Gastroesophageal sphincter (tissue), 4 donors: ENCODE measurements around the gene MAPK8IP3. TPM values are rescaled to one million over a fixed set of nuclear protein-coding genes. Genes with fewer than 3 reads are reported as not detected.

Experiments
- ATAC-seq: fragments of 150-250 bp; one replicate; pipeline ENCODE4 v1.9.1; 2016; ENCODE audit warnings: mild to moderate bottlenecking, moderate library complexity
- H3K27ac ChIP-seq, 4 donors: fragments of 200-600 bp; sonication (generic) in 3 of 4; 1 replicate in 3 of 4; 2 replicates in 1 of 4; pipeline ENCODE4 v1.5.1; 2016 to 2019
- H3K27me3 ChIP-seq: fragments of 200-600 bp; sonication (generic); one replicate; pipeline ENCODE4 v1.5.1; 2019
- H3K36me3 ChIP-seq, 2 donors: fragments of 200-600 bp; sonication (generic); one replicate each; pipeline ENCODE4 v1.5.1; 2019; ENCODE audit warnings: control low read depth in 1 of 2
- H3K4me1 ChIP-seq, 3 donors: fragments of 200-600 bp; sonication (generic); 1 replicate in 2 of 3; 2 replicates in 1 of 3; pipeline ENCODE4 v1.5.1; 2016 to 2019; ENCODE audit warnings: control low read depth in 2 of 3
- H3K4me3 ChIP-seq, 2 donors: fragments of 200-600 bp; sonication (generic); one replicate each; pipeline ENCODE4 v1.5.1; 2019; ENCODE audit warnings: mild to moderate bottlenecking in 1 of 2, moderate library complexity in 1 of 2
- H3K9me3 ChIP-seq, 3 donors: fragments of 200-600 bp; sonication (generic); one replicate each; pipeline ENCODE4 v1.5.1; 2017 to 2019; ENCODE audit warnings: control low read depth in 2 of 3
- EP300 ChIP-seq: sonication (generic); formaldehyde crosslinking; IDR thresholded peaks from one replicate; pipeline ENCODE4 v1.6.1; 2017; ENCODE audit warnings: antibody characterized with exemption, mild to moderate bottlenecking
- POLR2A ChIP-seq, 2 donors: fragments of 450-650 bp; IDR thresholded peaks; one replicate each; pipeline ENCODE4 v1.6.1; 2017; ENCODE audit warnings: antibody characterized with exemption in 2 of 2, mild to moderate bottlenecking in 2 of 2, moderate library complexity in 1 of 2
- POLR2AphosphoS5 ChIP-seq: sonication (generic); formaldehyde crosslinking; IDR thresholded peaks from one replicate; pipeline ENCODE4 v1.6.1; 2017; ENCODE audit warnings: antibody characterized with exemption
- WGBS, 2 donors: methylation state at CpG; one replicate each; pipeline ENCODE4 v1.1.5; 2018; ENCODE audit warnings: low coverage in 1 of 2; 5-methylcytosine and 5-hydroxymethylcytosine counted together
- total RNA-seq, 4 donors: library from RNA; depleted of rRNA; stranded (reverse); fragments of >200 nt; gene quantifications; one replicate each; pipeline ENCODE4 v1.1.0, GENCODE V29; 2016
- TF ChIP-seq, protein P1 (sequence below), 4 experiments: fragments of 200-600 bp in 2 of 4; fragments of 450-650 bp in 2 of 4; sonication (generic) in 1 of 4; IDR thresholded peaks; one replicate each; pipeline ENCODE4 v1.5.1; 2017 to 2019; ENCODE audit warnings: antibody characterized with exemption in 4 of 4, mild to moderate bottlenecking in 2 of 4, moderate library complexity in 2 of 4

Gene MAPK8IP3
- total RNA-seq, 4 donors from 2014 or later: 12.0 to 66.8 (median 33.1) TPM

DNA sequence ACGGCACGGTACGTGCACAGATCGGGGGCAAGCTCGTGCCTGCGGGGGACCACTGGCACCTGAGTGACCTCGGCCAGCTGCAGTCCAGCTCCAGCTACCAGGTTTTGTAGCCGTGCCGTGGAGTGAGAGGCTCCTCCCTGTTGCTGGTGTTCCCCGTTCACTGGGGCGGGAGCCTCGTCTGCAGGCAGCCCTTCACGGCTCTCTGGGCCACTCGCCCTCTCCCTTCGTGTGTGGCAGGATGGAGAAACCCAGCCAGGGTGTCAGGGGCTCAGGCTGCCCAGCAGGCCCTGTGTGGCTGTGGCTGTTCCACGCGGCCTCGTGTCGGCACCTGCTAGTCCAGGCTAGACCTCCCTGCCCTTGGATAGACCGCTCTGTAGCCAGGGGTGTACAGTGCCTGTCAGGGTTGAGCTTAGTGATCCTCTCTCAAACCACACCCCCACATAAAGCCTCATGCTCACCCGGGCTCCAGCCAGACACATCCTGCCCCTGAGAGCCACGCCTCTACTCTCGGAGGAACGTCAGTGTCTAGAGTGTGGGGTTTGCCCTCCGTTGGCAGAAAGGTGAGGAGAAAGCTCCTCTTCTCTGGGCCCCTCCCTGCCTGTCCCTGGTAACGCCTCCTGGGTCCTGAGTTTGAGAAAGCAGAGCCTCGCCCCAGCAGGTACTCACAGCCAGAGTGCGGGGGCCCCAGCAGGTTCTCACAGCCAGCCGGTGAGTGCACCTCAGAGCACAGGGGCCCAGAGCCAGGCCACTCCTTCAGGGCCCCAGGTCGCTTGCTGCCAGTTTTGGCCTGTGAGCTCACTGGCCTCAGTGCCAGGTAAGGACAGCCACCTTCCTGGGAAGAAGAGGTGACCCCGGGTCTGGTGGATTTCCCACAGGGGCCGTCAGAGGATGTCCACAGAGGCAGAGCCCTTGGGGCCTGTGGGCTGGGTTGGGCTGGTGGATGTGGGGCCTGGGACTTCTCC lies 37.7 kb downstream of the MAPK8IP3 start:
- no peak overlapping the region for H3K4me3 ChIP-seq
- peaks cover 0 to 84% of the 10 kb centered on the region in 2 donors for H3K36me3 ChIP-seq
- H3K27me3 ChIP-seq: no peaks in the 10 kb centered on the region
- ATAC-seq: no peak
- 93% methylated on average over 5 of the region's 32 CpGs; no CpG with 5 or more reads in 1 of the 2 donors for WGBS, 2 donors
- no peaks in the 10 kb centered on the region for H3K9me3 ChIP-seq
- H3K4me1 ChIP-seq: no peaks in the 10 kb centered on the region
- TF ChIP-seq POLR2AphosphoS5 (no peak), POLR2A (IDR thresholded peaks at IDR 0.05) (no peak), EP300 (no peak)
- TF ChIP-seq, protein P1, sequence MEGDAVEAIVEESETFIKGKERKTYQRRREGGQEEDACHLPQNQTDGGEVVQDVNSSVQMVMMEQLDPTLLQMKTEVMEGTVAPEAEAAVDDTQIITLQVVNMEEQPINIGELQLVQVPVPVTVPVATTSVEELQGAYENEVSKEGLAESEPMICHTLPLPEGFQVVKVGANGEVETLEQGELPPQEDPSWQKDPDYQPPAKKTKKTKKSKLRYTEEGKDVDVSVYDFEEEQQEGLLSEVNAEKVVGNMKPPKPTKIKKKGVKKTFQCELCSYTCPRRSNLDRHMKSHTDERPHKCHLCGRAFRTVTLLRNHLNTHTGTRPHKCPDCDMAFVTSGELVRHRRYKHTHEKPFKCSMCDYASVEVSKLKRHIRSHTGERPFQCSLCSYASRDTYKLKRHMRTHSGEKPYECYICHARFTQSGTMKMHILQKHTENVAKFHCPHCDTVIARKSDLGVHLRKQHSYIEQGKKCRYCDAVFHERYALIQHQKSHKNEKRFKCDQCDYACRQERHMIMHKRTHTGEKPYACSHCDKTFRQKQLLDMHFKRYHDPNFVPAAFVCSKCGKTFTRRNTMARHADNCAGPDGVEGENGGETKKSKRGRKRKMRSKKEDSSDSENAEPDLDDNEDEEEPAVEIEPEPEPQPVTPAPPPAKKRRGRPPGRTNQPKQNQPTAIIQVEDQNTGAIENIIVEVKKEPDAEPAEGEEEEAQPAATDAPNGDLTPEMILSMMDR (IDR thresholded peaks at IDR 0.05): no peak
- H3K27ac ChIP-seq: no peak overlapping the region

DNA sequence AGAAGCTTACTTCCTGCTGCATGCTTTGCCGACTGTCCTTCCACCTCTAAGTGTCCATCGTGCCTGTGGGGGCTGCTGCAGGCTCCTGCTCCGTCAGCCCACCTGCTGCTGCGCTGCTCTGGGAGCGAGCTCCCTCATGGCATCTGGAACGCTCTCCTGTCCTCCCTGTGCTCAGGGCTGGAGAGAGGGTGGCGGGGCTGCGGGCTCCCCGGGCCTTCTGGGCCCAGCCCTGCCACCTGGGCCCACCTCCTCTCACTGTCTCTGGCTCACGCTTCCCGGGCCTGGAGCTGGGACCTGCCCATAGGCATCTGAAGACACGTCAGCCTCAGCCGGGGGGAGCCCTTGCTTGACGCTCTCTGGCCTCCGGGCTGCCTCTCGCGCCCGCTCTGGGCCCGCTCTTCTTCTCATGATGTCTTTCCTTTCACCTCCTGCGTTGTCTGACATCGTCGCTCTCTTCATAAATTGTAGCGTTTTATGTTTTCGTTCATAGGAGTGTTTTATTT lies 38.4 kb downstream of the MAPK8IP3 start:
- no peaks in the 10 kb centered on the region for H3K9me3 ChIP-seq
- H3K4me1 ChIP-seq: no peaks in the 10 kb centered on the region
- TF ChIP-seq POLR2AphosphoS5 (no peak), POLR2A (IDR thresholded peaks at IDR 0.05) (no peak), EP300 (no peak)
- TF ChIP-seq, protein P1 (IDR thresholded peaks at IDR 0.05): no peak
- no peak for ATAC-seq
- WGBS, 2 donors: 85 to 88% methylated on average over 13 to 14 of the region's 24 CpGs
- H3K4me3 ChIP-seq: no peak overlapping the region
- H3K27me3 ChIP-seq: no peaks in the 10 kb centered on the region
- H3K27ac ChIP-seq: no peak overlapping the region
- H3K36me3 ChIP-seq: peaks cover 0 to 91% of the 10 kb centered on the region in 2 donors

DNA sequence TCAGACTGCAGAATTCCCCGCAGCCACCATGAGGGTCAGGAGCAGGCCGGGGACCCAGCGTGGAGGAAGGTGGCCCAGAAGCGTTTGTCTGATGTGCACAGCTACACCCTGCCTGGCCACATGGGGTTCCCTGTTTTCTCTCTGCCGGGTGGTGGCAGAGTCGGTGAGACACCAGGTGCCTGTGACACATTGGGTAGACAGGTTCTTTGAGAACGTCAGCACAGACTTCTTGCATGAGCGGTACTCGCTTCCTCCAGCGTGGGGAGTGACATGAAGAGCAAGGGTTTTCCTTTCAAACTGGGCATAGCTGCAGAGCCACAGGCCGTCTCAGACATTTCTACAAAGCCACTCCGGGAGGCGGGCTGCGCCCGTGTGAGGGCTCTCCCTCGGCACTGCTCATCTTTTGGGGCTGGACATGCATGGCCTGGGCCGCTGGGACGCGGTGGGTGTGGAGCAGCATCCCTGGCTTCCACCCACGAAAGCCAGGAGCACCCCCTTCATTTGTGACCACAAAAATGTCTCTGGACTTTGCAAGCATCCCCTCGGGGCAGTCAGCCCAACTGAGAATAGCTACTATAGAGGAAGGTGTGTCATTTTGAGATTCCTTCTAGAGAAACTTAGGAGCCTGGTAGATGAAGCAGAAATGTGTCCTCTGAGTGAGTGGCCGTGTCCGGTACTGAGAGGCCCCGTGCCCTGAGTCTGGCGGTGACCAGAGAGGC lies 39.3 kb downstream of the MAPK8IP3 start:
- no peak for TF ChIP-seq POLR2AphosphoS5
- TF ChIP-seq, protein P1 (IDR thresholded peaks at IDR 0.05): no peak
- TF ChIP-seq POLR2A (IDR thresholded peaks at IDR 0.05): no peak
- TF ChIP-seq EP300: no peak
- peaks cover 0 to 98% of the 10 kb centered on the region in 2 donors for H3K36me3 ChIP-seq
- WGBS, 2 donors: 33% methylated on average over 1 of the region's 25 CpGs; no CpG with 5 or more reads in 1 of the 2 donors
- ATAC-seq: no peak
- no peaks in the 10 kb centered on the region for H3K9me3 ChIP-seq
- no peak overlapping the region for H3K27ac ChIP-seq
- H3K4me1 ChIP-seq: no peaks in the 10 kb centered on the region
- H3K4me3 ChIP-seq: no peak overlapping the region
- H3K27me3 ChIP-seq: no peaks in the 10 kb centered on the region

DNA sequence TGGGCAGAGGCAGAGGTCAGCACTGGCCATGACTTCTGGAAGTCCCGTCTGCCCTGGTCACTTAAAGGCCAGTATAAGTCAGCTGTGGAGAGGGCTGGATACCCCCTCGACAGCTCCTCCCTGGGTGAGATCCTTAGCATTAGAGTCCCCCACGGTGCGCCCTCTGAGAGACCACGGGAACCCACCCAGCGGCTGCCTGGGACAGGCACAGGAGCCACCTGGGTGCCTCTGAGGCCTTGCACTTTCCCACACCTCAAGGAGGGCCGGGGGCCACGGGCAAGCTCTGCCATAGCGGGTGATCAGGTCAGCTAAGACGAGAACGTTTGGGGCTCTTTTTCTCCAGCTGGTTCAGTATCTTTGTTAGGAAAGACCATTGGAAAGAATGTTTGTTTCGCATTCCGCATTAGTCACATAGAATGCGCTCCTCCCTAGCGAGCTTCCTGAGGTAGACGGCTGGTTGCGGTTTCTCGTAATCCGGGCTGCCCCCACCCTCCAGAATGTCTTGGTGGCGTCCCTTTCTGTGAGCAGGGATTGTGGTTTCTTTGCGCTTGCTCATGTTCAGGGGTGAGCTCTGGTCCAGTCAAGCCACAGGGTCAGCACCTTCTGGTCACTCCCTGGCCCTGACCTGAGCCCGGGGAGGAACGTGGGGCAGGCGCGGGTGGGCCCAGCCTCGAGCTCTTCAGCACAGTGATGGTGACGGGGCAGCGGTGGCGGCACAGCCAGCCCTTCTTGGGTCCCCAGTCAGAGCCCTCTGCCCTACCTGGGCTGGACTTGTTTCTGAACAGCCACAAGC lies 40.1 kb downstream of the MAPK8IP3 start:
- Histone ChIP-seq H3K27me3 (no peaks in the 10 kb centered on the region), H3K9me3 (no peaks in the 10 kb centered on the region), H3K4me1 (no peaks in the 10 kb centered on the region), H3K4me3 (no peak overlapping the region), H3K27ac (no peak overlapping the region), H3K36me3 (peaks cover 0 to 98% of the 10 kb centered on the region in 2 donors)
- ATAC-seq: no peak
- WGBS, 2 donors: 91 to 100% methylated on average over 1 to 6 of the region's 29 CpGs
- TF ChIP-seq POLR2A (IDR thresholded peaks at IDR 0.05) (no peak), POLR2AphosphoS5 (no peak), EP300 (no peak)
- TF ChIP-seq, protein P1 (IDR thresholded peaks at IDR 0.05): no peak
